NCI-H2196 treated with DMSO at 0.1 percent for 48 hours (cell line): Measurements from ENCODE around the gene DRAP1.
"Not testable (repeated sequence)": the region's sequence is repeated elsewhere in the genome, so short reads cannot be mapped to it uniquely, and the experiment has no call there.

ENCODE experiments used
- DNase-seq: peaks from one replicate; lab custom pipeline; 2025; ENCODE audit not compliant: unreplicated experiment; lab: John Stamatoyannopoulos, UW

DRAP1 gene

DNA sequence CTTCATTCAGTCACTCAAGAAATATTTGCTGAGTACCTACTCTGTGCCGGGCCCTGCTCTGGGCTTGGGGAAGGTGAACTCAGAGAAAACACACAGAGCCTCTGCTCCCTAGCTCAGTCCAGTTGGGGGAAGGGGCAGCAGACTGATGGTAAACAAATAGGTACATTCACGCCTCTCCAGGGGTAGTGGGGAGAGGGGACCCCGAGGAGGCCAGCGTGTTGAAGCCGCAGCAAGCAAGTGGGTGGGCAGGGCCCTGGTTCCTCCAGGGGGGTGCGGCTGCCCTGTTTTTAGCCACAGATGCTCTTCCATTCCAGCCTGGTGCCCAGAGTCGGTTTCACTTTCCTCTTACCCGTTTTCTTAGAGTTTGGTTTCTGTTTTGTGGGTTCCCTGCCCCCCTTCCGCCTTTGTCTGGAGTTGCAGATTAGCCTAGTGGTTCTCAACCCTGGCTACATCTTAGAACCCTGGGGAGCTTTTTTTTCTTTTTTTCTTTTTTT, 8.7 kb downstream of the DRAP1 start:
- DNase-seq: no peak

DNA sequence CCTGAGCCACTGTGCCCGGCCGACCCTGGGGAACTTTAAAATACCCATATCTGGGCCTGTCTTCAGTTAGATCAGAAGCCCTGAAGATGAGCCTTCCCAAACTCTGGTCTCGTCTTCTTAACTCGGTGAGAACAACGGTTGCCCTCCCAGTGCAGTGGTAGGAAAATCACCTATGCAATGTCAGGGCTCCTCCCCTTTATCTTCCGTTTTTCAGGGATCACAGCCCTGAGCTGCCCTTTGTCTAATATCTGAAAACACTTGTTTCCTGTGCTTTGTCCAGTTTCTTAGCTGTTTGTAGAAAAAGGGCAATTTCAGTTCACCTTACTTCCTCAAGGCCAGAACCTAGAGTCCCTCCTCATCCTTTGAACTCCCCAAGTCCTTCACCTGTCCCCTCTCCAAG, 9.4 kb downstream of the DRAP1 start:
- no peak for DNase-seq

DNA sequence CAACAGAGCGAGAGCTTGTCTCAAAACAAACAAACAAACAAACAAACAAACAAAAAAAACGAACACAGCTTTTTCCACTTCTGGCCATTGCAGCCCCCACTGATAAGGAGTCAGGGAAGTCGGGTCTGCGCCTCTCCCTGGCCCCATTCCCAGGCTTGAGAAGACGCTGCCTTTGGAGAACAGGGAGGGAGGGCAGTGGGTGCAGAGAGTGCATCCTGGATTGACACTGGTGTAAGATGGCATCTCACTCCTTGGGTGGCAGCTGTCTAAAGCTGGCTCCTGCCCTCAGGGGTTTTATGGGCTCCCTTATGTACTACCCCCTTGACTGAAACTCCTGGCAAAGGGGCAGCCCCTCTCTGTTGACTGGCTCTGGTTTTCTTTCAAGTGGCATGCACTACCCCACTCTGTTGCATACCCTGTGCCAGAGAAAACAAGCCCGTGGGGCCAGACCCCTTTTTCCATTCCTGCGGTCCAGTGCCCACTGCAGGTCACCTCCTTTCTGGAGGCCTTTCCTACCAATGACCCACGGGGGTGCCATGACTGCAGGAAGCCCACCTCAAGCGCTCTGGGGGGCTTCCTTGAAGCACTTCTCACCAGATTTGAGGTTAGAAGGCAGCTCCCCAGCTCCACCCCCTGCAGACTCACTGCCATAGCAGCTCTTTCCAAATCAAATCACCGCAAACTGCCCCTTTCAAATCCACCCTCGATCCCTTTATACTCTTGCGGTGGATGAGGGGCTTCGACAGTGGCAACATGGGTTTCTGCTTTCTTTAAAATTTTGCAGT, 12.7 kb downstream of the DRAP1 start:
- no peak for DNase-seq

DNA sequence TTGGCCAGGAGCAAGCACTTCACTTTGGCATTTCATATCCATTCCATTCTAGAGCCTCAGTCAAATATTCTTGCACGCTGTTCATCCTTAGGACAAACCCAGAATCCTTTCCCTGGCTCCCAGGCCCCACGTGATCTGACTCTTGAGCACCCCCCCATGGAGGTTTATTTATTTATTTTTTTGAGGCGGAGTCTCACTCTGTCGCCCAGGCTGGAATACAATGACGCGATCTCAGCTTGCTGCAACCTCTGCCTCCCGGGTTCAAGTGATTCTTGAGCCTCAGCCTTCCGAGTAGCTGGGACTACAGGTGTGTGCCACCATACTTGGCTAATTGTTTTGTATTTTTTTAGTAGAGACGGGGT, 13.3 kb downstream of the DRAP1 start:
- DNase-seq: no peak

DNA sequence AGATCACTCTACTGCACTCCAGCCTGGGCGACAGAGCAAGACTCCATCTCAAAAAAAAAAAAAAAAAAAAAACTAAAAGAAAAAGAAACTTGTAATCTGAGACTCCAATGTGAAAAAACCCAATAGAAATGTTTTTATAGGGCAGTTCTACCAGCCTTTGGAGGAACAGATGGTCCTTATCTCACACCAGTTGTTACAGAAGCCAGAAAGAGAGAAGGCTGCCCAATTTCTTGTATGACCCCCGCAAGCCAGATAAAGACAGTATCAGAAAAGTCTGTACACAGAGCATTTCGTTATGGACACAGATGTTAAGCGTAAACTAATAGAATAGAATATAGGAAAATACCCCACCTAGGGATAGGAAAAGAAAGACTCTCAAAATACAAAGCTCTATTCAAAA, 14.8 kb downstream of the DRAP1 start:
- DNase-seq: no peak

DNA sequence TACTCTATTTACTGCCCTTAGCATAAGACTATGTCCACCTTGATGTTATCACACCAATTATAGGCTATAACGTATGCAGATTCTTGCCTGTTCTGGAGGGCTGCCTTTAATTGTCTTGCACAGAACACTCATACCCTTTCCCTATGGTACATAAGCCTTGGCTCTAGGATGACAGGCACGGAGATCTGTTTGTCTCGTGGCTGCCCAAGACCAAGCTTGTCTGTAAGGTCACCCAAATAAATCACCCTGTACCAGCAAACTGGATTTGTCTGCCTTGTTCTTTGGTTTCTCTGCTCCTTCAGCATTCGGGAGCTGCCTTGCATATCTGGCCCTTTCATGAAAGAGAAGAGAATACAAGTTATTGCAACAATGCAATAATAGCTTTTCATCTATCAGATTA, 18.5 kb downstream of the DRAP1 start:
- DNase-seq: no peak

DNA sequence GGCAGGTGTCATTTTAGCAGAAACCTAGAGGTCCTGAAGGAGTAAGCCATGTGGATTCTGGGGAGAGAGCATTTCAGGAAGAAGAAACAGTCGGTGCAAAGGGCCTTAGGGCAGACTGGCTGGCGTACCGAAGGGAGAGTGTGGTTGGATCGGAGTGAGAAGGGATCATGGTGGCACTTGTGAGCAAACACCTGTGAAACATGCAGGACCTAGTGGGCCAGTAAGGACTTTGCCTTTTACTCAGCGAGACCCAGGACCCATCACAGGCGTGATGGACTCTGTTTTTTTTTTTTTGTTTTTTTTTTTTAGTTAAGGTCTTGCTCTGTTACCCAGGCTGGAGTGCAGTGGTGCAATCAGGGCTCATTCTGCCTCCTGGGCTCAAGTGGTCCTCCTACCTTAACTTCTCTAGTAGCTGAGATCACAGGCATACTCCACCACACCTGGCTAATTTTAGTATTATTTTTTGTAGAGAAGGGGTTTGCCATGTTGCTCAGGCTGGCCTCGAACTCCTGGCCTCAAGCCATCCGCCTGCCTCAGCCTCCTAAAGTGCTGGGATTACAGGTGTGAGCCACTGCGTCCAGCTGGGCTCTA, 22.6 kb downstream of the DRAP1 start:
- DNase-seq: no peak

DNA sequence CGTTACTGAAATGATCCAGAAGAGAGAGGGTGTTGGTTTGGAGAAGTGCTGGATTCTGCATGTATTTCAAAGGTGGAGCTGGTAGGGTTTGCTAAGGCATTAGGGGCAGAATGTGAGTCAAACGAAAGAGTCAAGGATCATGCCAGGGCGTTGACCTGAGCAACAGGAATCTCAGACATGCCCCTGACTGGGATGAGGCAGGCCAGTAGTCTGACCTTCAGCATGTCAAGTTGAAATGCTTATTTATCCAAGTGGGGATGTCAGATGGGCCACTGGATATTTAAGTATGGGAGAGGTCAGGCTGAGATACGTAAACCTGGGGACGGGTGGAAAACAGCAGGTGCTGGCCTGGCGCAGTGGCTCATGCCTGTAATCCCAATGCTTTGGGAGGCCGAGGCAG, 23.3 kb downstream of the DRAP1 start:
- no peak for DNase-seq

DNA sequence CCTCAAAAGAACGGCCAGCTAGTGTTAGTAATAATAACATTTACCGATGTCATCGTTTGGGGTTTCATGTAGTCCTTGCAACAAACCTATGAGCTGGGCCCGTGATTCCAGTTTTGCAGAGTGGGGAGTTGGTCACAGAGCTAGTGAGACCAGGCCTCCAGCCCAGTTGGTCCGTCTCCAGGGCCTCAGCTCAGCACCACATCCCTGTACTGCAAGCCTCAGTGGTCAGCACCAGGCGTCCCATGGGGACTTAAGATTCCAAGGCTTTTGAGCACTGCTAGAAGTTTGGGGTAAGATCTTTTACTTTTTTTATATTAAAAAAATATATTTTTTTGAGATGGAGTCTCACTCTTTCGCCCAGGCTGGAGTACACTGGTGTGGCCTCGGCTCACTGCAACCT, 25.0 kb downstream of the DRAP1 start:
- DNase-seq: no peak

DNA sequence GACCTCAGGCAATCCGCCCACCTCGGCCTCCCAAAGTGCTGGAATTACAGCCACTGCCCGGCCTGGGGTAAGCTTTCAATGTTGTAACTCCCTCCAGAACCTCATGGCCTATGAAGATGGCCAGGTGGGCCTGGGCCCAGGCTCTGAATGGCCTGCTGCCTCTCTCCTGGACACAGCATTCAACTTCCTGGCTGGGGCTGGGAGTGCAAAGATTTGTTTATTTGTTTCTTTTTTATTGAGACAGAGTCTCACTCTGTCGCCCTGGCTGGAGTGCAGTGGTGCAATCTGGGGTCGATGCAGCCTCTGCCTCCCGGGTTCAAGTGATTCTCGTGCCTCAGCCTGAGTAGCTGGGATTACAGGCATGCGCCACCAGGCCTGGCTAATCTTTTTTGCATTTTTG, 25.5 kb downstream of the DRAP1 start:
- no peak for DNase-seq

DNA sequence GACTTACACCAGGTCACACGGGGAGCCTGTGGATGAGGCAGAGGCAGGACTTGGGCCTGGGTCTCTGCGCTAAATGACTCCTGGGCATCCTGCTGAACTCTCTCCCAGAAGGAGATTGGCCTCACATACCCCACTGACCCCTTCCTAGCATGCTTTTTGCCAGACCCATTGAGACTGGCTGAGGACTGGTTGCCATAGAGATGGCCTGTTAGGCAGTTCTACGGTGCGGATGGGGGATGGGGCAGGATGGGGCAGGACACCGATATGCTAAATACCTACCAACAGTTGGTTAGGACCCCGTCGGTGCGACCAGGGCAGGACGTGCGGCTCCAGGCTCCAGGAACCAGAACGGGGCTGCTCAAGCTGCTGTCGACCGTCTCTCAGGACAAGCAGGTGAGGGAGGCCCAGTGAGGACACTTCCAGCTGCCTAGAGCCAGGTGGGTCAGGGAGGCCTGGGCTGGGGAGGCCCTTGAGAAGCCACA, 26.2 kb downstream of the DRAP1 start, which contains the start of gene TSGA10IP:
Gene TSGA10IP, plus strand, starts transcription at position 51 of the 482 bp plus-strand sequence. Its CDS starts 196 bp downstream, at position 247.
- DNase-seq: no peak

DNA sequence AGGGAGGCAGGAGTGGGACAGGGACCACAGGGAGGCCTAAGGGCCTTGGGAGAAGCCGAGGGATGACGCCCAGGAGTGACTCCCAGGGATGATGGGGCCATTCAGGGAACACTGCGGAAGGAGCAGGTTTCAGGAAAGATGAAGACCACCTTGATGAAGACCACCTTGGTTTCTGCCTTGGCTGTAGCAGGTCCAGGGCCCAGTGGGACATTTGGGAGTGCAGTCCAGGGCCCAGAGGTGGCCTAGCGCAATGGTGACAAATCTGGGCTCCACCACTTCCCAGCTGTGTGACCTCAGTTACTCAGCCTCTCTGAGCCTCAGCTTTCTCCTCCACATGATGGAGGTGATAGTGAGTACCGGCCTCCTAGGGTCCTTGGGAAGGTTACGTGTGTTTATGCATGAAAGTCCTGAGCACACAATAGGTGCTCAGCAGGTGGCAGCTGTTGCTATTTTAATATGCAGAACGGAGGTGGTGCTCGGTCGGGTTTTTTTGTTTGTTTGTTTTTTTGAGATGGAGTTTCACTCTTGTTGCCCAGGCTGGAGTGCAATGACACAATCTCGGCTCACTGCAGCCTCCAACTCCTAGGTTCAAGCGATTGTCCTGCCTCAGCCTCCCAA, 26.8 kb downstream of the DRAP1 start:
- DNase-seq: no peak

DNA sequence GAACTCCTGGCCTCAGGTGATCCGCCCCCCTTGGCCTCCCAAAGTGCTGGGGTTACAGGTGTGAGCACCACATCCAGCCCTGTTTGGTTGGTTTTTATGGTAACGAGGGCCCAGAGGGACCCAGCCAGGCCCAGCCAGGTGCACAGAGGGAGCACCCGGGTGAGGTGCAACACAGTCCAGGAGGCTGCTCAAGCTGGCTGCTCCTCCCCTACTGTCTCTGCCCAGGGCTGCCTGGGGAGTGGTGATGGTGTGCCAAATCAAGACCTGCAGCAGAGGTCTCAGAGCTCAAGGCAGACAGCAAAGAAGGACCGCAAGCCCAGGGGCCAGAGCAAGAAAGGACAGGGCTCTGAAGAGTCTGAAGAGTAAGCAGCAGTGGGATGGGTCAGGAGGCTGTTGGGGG, 27.4 kb downstream of the DRAP1 start:
- DNase-seq: no peak

DNA sequence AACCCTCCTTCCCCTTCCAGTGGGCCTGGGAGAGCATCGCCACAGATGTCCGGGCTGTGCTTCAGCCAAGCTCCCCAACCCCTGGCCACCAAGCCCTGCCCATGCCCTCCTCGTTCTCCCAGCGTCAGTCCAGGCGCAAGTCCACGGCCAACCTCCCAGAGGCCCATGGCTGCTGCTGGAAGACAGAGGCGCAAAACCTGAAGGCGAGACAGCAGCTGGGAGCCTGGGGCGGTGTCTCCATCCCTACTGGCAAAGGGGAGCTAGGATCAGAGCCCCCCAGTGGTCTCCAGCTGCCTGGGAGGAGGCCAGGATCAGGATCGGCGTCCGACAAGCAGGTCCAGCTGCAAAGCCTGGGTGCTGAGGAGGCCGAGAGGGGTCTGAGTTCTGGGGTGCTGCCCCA, 27.9 kb downstream of the DRAP1 start:
- DNase-seq: no peak

DNA sequence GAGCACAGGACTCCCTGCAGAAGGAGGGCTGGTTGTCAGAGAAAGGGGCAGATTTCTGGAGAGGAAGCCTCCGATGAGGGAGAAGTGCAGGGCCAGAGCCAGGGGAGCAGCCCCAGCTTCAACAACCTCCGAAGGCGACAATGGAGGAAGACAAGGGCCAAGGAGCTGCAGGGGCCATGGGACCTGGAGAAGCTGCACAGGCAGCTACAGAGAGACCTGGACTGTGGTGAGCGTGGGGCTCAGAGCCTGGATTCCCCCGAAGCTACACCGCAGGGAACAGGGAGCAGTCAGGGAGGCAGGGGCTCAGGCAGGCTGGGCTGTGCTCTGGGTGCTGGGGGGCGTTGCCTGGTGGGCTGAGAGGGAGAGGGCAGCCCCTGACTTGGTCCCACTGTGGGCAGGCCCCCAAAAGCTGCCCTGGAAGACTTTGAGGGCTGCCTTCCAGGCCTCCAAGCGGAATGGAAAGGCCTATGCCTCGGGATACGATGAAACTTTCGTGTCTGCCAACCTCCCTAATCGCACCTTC, 28.4 kb downstream of the DRAP1 start:
- no peak for DNase-seq

DNA sequence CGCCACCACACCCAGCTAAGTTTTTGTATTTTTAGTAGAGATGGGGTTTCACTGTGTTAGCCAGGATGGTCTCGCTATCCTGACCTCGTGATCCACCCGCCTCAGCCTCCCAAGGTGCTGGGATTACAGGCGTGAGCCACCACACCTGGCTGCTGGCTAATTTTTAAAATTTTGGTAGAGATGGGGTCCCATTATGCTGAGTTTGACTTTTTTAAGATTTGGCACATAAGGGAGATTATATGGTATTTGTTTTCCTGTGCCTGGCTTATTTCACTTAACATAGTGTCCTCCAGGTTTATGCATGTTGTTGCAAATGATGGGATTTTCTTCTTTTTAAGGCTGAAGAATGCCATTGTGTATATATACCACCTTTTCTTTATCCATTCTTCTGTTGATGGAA, 31.5 kb downstream of the DRAP1 start:
- DNase-seq: not testable (repeated sequence)

DNA sequence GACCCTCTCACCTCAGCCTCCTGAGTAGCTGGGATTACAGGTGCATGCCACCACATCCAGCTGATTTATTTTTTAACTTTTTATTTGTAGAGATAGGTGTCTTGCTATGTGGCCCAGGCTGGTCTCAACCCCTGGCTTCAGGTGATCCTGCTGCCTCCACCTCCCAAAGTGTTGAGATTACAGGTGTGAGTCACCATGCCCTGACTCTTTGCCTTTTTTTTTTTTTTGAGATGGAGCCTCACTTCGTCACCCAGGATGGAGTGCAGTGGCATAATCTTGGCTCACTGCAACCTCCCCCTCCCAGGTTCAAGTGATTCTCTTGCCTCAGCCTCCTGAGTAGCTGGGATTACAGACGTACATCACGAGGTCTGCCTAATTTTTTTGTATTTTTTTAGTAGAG, 32.4 kb downstream of the DRAP1 start:
- not testable (repeated sequence) for DNase-seq

DNA sequence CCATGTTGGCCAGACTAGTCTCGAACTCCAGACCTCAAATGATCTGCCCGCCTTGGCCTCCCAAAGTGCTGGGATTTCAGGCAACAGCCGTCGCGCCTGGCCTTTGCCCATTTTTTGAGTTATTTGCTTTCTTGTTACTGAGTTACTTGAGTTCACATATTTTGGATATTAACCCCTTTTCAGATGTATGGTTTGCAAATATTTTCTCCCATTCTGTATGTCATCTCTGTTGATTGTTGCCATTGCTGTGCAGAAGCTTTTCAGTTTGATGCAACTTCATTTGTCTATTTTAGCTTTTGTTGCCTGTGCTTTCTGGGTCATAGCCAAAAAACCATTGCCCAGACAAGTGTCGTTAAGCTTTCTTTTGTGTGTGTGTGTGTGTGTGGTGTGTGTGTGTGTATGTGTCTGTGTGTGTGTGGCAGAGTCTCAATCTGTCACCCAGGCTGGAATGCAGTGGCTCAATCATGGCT, 32.9 kb downstream of the DRAP1 start:
- no peak for DNase-seq

DNA sequence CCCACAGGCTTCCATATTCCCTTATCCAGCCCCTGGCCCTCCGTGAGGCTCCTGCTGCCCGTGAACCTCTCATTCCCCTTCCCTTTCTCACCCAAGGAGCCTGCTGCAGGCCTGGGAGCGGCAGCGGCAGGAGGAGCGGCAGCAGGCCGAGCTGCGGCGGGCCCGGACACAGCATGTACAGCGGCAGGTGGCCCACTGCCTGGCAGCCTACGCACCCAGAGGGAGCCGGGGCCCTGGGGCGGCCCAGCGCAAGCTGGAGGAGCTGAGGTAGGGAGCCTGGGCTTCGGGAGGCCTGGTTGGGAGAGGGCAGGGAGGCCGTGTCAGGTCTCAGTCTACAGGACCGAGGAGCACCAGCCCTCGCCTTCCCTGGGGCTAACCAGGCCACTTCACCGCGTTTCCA, 34.2 kb downstream of the DRAP1 start:
- no peak for DNase-seq

DNA sequence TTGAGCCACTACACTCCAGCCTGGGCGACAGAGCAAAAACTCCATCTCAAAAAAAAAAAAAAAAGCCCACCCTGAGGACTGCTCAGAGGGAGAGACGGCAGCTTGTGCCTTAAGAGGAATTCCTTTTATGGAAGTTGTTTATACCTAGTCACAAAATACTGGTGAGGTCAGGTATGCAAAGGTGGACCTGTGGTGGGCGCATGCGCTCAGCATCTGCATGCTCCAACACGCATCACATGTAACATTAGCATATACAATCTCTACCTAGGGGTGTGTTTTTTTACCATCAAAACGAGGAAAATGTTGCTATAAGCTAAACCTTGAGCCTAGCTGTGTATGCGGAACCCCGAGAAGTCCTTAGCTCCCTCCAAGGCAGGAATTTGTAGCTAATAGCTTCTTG, 35.5 kb downstream of the DRAP1 start:
- no peak for DNase-seq

DNA sequence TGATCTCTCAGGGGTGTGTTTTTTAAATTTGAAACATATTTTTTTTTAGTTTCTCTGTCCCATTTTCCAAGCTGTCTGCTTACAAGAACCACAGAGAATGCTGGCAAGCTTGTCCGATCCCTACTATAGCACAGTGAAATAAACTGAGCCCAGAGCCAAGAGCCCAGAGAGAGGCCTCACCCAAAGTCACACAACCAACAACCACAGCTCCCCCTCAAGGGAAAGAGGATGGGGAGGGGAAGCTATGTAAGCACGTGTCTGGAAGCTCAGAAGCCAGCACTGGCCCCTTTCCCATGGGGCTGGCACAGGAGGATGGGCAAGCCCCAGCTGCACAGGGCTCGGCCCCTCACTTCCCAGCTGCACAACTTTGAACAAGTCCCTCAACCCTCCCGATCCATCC, 39.1 kb downstream of the DRAP1 start:
- no peak for DNase-seq
